Measurements from ENCODE around the gene YWHAQ.
"Not testable (repeated sequence)": the region's sequence is repeated elsewhere in the genome, so short reads cannot be mapped to it uniquely, and the experiment has no call there.

The YWHAQ gene

DNA sequence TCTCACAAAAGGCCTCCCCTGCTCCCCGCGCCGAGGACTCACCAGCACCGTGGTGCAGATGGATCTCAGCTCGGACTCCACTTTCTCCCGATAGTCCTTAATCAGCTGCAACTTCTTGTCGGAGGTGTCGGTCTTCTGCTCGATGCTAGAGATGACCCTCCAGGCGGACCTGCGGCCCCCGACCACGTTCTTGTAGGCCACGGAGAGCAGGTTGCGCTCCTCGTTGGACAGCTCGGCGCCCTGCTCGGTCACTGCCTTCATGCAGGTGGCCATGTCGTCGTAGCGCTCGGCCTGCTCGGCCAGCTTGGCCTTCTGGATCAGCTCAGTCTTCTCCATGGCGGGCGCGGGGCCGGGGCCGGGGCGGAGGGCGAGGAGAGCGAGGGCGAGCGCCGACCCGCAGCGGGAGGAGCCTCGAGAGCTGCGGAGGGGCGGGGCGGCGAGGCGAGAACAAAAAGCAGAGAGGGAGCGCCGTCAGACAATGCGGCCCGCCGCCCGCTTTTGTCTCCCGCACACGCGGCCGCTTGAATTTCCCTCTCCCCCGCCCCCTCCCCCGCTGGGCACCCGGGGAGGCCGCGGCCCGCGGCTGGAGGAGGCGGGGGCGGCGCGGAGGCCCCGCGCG is 571 bp downstream of the YWHAQ start:
- peak; percentile 64 for DNase-seq

DNA sequence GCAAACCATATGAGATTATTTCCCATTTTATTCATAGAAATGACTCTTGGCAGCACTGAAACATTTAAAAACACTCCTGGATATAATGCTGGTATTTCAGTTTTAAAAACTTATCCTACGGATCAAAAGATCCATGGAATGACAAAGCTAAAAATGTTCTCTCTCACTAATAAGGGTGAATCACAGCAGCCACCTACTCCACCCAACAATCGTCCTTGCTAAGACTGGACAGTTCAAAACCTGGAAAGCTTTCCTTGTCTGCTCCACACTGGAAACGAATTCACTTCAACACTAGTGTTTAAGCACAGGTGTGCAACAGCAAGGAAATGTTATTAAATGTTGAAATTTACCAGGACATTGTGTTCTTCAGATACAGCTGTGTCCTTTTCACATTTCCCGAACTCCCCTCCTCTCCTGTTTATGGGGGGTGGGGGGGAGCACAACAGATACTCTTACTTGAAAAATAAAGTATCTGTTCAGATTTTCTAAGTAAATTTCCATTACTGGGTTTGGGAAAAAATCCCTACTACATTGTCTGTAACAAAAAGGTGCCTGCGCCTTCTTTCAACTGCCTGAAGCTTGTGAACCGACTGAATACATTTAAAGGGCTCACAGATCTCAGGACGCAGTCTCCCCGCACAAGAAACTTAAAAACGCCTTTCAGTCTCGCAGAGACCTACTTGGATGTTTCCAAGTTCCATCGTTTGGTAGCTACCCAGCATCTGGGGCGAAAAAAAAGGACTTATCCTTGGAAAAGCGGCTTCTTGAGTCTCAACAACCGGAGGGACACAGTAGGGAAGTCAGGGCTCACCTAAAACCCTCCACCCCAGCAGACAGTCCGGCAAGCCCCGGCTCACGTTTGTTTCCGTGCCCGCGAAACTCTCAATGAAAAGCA is 1.3 kb downstream of the YWHAQ start:
- DNase-seq: no peak

DNA sequence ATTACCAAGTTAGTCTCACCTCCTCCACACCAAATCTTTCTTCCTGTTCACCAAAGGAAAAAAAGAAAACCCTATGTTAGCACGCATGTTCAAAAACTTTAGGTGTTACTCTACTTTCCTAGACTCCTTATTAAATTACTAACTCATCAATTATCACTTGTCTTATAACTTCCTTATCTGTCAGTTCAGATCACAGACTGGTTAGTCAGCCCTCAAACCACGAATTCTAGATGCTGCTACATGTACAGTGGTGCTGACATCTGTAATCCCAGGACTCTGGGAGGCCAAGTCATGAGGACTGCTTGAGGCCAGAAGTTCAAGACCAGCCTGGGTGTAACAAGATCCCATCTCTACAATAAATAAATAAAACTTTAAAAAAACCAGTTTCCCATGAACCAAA is 3.5 kb downstream of the YWHAQ start:
- DNase-seq: peak; percentile 31

GRCh38 chr2:9623151-9623550 is 7.6 kb downstream of the YWHAQ start:
- DNase-seq: no peak

- not testable (repeated sequence) for DNase-seq
These were observed 9.1 kb downstream of the YWHAQ start for GRCh38 chr2:9621655-9622054.

GRCh38 chr2:9618410-9618809 is 12.4 kb downstream of the YWHAQ start:
- no peak for DNase-seq

GRCh38 chr2:9617749-9618148 is 13.0 kb downstream of the YWHAQ start:
- DNase-seq: no peak

- no peak for DNase-seq
These were observed 13.5 kb downstream of the YWHAQ start for GRCh38 chr2:9617296-9617695.

- DNase-seq: no peak
These were observed 16.2 kb downstream of the YWHAQ start for GRCh38 chr2:9614562-9614961.

- peak; percentile 58 for DNase-seq
These were observed 17.5 kb downstream of the YWHAQ start for GRCh38 chr2:9613291-9613690.

DNA sequence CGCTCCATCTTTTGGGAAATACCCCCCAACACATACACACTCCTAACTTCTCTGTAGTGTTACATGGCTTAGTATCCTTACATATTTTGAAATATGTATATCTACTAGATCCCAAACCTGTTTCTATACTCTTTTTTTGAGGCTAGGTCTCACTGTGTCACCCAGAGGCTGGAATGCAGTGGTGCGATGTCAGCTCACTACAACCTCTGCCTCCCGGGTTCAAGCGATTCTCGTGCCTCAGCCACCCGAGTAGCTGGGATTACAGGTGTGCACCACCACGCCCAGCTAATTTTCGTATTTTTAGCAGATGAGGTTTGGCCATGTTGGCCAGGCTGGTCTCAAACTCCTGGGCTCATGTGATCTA is 19.3 kb downstream of the YWHAQ start:
- not testable (repeated sequence) for DNase-seq

GRCh38 chr2:9610781-9611548 is 19.8 kb downstream of the YWHAQ start:
- no peak for DNase-seq

DNA sequence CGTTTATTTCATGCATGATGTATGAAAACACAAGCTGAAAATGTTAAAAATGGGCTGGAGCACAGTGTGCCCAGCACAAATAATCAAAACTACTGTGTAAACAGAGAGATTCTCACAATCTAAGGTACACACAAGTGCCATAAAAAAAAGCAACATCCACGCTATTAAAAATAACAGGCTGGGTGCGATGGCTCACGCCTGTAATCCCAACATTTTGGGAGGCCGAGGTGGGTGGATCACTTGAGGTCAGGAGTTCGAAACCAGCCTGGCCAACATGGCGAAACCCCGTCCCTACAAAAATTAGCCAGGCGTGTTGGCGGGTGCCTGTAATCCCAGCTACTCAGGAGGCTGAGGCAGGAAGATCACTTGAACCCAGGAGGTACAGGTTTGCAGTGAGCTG is 22.3 kb downstream of the YWHAQ start:
- DNase-seq: not testable (repeated sequence)

- DNase-seq: no peak
These were observed 28.4 kb downstream of the YWHAQ start for GRCh38 chr2:9602412-9602811.

- no peak for DNase-seq
These were observed 29.4 kb downstream of the YWHAQ start for GRCh38 chr2:9601397-9601796.

DNA sequence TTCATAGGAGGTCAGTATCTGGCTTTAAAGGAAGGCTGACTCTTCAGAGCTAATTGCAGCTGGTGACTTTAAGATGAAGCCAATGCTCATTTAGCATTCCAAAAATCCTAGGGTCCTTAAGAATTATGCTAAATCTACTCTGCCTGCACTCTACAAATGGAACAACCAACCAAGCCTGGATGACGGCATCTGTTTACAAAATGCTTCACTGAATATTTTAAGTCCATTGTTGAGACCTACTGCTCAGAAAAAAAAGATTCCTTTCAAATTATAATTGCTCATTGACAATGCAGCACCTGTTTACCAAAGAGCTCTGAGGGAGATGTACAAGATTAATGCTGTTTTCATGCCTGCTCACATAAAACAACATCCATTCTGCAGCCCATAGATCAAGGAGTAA is 31.4 kb downstream of the YWHAQ start:
- DNase-seq: no peak

GRCh38 chr2:9596621-9597311 is 34.0 kb downstream of the YWHAQ start:
- no peak for DNase-seq

DNA sequence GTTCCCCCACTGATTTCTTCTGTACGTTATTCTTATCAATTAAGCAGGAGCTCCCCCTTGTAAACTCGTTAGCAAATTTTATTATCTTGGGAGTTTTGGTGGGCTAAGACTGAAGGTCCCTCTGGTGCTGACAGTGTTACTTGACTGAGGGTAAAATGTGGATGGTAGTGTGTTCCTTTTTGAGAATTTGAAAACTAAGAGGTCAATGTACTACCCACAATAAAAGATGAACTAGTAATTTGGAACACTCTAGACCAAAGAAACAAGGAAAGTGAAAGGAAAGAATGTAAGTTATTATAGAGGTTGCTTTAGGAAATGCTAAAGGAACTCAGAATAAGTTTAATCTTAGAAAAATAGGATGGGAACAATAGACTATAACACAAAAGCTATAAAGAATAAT is 35.1 kb downstream of the YWHAQ start:
- DNase-seq: no peak

DNA sequence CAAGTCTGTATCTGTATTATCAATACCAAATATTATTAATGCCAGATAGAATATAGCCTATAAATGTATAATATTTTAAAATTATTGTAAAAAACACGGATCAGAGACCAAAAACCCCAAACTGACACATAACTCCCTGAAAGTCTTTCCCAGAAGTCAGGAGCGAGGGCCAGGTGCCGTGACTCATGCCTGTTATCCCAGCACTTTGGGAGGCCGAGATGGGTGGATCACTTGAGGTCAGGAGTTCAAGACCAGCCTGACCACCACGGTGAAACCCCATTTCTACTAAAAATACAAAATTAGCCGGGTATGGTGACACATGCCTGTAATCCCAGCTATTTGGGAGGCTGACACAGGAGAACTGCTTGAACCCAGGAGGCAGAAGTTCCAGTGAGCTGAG is 35.5 kb downstream of the YWHAQ start:
- peak; percentile 55 for DNase-seq

DNA sequence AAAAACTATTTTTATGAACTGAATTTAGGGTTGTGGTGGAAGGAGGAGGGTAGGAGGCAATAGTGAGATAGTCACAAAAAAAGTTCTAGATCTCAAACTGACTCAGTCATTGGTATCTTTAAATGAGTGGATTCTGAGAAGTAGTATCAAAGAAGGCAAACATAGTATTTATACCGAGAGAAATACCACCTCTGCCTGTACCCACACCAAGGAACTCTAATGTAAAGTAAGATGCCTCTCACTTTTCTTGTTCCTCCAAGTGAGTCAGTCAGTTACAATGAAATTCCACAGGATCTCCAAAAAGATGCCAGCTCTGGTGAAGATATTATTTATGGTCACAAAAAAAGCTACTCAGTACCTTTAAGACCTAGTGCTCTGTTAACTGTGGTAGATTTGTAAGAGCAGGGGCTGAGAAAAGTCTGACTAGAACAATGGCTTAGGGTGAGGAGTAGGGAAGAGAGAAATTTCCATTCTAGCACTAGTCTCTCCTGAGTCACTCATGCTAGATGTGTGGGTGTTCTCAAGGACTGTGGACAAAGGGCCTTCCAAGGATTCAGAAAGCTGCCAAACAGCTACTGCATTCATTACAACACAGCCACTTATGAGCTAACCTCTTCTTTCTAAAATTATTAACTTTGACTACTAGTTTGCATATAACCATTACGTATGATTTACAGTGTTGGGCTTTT is 36.3 kb downstream of the YWHAQ start:
- peak; percentile 74 for DNase-seq

GRCh38 chr2:9593925-9594324 is 36.9 kb downstream of the YWHAQ start:
- DNase-seq: no peak

DNA sequence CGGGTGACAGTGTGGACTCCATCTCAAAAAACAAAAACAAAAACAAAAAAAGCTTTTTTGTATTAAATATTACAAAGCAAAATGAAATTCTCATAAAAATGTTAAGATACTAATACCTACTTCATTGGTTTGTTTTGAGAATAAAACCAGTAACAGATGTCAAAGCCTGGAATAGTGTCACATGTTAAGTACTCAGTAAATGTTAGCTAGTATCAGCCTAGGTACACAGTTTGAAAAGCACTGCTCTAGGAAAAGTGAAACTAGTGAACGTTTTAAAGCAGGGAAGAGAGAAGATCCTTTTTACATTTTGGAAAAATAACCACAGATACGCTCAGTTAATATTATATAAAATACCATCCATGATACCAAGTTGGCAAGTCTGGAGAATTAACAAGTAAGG is 38.1 kb downstream of the YWHAQ start:
- no peak for DNase-seq

GRCh38 chr2:9590641-9591040 is 40.2 kb downstream of the YWHAQ start:
- DNase-seq: no peak
